ENCODE results near the gene ZNF117. TPM values are rescaled to one million over a fixed set of nuclear protein-coding genes. Genes with fewer than 3 reads are reported as not detected.

ZNF117 gene
- total and polyA plus RNA-seq, 2 of the 8 experiments (the other 6 are each of a cell fraction or from before 2014, with no cell fraction given) = 2.9 to 13.0 TPM

GRCh38 chr7:65001291-65001814 lies 10.5 kb upstream of the ZNF117 start (continued):
- TF ChIP-seq ZNF274 (IDR thresholded peaks at IDR 0.05; ENCODE audit: borderline replicate concordance, extremely low read depth, low read length) (no peak), CBX8 (IDR thresholded peaks at IDR 0.05; ENCODE audit: borderline replicate concordance, low read depth, low read length) (no peak), BACH1 (IDR thresholded peaks at IDR 0.05; ENCODE audit: low read length) (no peak), KDM4A (IDR thresholded peaks at IDR 0.05; ENCODE audit: low read depth, low read length, severe bottlenecking) (no peak)
